Fibroblast of upper back skin (primary cell): ENCODE results near the gene DTX1.
"Not testable (repeated sequence)": the region's sequence is repeated elsewhere in the genome, so short reads cannot be mapped to it uniquely, and the experiment has no call there.

Source experiments
- DNase-seq: peaks from one replicate; pipeline ENCODE4 v3.0.0-alpha.2; 2013

Gene DTX1

DNA sequence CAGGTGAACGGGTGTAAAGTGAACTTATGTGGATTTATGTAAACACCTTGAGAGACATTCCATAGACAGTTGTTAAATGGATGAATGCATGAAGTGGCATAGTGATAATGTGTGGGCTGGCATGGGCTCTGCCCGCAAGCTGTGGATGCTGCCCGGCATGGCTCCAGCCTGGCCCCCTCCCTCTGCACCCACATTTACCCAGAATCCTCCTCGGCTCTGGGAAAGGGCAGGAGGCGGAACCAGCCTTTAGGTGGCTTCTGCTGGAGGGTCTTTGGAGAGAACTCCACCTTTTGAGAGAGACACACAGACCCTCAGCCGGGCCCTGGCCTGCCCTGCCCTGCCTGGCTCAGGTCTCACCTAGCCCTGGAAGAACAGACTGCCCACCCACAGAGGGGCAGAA, 60.3 kb downstream of the DTX1 start:
- no peak for DNase-seq

DNA sequence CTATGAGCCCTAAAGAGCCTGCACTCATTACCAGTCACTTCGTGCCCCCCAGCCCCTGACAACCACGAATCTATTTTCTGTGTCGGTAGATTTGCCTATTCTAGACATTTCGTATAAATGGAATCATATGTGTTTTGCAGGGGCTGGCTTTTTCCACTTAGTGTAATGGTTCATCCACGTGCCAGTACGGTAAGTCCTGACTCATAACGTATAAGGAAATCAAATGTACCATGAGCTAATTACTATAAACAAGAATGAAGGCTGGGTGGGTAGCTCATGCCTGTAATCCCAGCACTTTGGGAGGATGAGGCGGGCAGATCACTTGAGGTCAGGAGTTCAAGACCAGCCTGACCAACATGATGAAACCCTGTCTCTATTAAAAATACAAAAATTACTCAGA, 61.2 kb downstream of the DTX1 start:
- not testable (repeated sequence) for DNase-seq

DNA sequence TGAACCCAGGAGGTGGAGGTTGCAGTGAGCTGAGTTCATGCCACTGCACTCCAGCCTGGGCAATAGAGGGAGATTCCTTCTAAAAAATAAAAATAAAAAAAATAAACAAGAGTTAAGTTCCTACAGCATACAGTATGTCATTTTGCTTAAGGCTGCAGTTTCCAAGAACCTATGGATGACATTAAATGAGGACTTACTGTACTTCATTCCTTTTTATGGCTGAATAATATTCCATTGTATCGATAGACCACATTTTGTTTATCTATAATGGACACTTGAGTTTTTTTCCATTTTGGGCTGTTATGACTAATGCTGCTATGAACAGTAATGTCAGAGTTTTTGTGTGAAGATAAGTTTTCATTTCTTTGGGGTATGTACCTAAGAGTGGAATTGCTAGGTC, 61.6 kb downstream of the DTX1 start:
- DNase-seq = no peak

DNA sequence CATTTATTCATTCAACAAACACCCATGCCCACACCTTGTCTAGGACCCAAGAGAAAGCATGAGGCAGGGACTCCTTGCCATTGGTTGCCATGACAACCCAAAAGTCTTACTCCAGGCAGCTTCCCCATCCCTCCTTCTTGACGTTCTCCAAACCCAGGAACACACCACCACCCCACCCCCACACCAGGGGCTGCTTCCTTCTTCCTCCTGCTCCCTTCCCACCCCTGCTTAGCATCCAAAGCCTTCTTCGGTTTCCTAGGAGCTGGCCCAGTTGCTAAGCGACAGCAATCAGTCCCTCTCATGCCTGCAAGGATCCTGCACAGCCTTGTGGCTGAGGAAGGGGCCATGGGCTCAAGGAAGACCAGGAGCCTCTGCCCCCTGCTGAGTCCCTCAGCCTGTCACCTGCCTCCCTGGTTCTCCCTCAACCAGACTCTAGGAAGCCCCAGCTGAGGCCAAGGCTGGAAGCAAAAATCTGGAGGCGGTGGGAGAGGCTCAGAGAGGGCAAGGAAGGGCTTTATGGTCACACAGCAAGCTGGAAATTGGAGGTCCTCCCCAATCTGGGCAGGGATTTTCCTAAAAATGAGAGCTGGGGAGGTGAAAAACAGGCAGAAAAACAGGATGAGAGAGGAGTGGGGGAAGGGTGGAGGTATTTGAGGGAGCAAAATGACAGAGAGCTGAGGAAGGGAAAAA, 63.6 kb downstream of the DTX1 start:
- DNase-seq = no peak

DNA sequence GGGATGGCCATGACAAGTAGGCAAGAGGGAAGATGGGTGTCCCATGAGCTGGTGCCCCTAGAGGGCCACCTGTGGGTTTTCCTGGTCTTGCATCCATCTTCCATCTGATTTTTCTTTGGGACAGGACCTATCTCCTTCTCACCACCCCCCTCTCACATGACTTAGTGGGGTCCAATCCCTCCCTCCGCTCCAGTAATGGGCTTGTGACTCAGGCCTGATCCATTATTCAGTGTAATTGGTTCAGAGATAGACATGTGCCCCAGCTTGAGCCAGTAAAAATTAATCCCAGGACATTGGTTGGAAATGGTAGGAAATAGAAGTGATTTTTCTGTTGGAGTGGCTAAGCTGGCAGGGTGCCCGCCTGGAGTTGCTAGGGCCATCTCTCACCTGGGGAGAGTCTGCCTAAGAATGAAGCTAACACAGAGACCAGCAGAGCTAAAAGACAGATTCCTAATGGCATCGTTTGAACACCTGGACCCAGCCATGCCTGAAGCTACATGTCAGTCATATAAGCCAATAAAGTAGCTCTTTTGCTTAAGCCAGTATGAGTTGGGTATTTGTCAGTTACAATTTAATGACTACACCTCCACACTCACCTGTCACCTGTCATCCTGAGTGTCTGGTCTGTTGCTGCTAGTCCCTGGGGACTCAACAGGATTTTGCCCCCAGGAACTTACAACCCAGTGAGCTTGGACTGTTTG, 64.3 kb downstream of the DTX1 start:
- DNase-seq = no peak

DNA sequence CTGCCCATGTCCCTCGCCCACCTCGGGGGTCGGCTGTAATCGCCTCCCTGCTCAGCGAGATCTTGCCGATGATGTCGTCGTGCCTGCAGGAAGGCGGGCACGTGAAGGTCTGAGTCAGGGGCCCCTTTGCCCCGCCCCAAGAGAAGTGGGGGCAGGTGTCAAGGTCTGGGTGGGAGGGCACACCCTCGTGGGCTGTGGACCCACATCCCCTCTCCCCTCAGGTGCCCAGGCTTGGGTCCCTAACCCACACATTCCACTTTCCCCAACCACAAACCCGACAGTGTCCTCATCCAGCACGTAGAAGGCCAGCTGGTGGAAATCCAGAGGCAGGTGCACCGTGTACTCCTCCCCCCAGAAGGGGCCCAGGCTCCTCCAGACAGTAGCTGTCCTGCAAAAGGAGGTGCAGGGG, 71.3 kb downstream of the DTX1 start:
- no peak for DNase-seq

DNA sequence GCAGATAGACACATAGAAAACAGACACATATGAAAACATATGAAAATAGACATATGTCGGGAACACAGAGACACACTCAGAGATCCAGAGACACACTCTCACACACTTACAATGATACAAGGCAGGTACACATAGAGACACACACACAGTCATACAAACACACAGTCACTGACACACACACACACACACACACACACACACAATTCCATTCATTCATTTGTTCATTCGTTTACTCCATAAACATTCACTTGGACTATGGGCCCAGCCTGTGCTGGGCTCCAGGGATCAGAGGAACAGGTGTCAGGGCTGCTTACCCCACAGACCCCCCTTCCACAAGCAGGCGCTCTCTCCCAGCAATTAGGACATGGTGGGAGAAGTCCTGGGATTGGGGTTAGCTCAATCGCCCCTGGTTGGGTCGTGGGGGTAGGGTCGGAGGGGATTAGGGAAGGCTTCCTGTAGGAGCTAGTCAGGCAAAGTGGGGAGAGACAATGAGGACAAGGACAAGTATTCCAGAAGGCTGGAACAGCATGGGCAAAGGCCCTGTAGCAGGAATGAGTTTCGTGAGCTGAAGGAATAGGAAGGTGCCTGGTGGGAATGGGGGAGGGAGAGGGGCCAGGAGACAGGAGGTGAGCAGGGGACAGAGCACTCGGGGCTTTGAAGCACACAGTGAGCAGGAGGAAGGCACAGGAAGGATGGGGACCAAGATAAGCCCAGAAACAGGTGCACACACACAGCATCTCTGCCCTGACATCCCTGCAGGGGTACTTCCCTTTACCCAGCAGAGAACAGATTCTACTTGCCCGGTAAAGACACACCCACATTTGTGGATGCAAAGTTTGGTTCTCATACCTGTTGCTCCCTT, 72.5 kb downstream of the DTX1 start:
- DNase-seq = no peak

DNA sequence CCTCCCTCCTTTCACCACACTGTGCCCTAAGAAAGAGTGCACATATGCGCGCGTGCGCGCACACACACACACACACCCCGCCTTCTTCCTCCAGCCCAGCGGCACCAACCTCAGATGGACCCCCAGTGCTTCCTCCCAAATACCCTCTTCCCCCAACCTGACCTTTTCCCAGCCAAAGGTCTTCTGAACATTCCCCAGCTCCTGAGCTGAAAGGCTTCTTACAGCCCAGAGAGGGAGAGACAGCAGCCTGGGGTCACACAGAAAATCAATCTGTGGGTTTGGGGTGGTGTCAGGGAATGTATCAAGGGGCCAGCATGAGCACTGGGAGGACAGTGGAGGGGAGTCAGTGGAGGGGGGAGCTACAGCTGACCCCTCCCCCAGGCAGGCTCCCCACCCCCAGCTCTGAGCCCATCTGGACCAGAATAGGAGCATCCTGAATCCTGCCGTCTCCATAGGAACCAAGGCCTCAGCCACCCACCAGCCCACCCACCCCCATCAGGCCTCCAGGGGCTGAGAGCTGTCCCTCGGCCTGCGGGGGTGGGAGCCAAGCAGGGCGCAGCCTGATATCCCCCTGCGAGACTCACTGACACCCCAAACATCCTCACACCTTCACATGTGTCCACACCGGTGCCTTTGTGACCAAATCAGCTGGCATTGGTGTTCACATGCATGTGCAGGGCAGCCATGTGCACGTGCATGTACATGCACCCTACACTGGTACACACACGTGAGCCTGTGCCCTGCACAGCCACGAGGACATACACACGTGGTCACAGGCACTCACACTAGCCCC, 73.3 kb downstream of the DTX1 start:
- DNase-seq = no peak

DNA sequence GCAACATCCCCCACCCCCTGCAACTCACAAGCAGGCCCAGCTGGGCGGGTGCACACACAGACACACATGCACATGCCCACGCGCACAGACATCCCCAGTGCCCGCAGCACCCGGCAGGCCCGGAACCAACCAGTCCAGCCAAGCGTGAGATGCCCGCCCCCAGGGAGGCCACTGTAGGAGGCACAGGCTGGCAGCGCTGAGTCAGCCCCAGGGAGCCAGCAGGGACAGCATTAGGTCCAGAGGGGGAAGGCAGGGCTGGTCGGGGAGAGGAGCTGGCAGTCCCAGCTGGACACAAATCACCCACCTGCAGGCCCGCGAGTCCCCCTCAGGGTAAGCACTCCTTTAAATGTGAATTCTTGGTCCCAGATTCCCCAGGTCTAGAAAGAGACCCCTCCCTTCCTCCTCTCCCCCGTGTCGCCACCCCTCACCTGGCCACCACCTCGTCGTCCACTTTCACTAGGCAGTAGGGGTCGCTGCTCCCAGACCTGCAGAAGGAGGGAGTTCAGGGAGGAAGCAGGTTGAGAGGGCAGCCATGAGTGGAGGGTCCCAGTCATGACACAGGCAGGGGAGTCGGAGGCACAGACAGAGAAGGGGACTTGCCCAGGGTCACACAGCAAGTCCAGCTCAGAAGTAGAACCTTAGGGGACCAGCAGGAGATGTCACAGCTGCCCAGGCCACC, 74.1 kb downstream of the DTX1 start:
- DNase-seq = no peak

DNA sequence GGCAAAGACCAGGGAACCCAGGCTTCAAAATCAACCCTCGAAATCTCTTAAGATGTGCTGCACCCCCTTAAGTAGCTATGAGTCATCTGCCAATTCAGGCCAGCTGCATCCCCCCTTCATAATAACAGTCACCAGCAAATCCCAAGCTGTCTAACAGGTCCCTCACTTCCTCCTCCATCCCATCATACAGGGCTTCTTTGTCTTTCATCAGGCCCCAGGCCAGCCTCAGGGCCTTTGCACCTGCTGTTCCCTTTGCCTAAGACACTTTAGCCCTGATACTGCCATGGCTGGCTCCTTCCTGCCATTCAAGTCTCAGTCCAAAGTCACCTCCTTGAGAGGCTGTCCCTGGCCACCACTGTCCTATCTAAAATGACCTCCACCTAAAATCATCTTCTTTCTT, 75.0 kb downstream of the DTX1 start:
- no peak for DNase-seq

DNA sequence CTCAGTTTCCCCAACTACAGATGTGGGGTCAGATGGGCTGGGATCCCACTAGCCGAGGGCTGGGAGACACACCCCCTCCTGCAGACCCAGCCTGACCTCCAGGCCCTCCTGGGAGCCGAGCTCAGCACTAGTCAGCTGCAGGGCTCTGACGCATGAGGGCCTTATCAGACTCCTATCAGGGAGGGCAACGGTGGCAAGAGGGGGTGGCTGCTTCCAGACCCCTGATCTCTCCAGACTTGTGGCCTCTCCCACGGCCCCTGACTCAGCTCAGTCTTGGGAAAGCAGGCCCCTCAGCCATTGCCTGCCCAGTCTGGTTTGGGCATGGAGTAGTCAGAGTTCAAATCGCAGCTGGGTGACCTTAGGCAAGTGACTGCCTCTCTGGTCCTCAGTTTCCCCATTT, 76.5 kb downstream of the DTX1 start:
- DNase-seq = no peak

DNA sequence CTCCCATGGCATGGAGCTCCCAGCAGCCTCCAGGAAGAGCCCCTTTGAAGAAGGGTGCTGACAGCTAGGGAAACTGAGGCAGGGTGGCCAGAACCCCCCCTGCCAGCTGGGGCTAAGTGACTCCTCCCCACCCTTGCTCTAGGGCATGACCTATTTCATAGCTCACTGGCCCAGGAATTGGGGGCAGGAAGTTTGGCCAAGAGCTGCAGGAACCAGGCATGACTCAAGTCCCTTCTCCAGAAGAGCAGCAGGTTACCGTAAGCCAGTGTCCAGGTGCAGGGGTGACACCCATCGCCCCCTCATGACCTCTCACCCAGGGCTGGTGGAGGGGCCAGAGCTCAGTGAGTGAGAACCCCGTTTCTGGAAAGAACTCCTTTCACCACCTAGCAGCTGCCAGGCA, 77.1 kb downstream of the DTX1 start:
- DNase-seq = no peak

DNA sequence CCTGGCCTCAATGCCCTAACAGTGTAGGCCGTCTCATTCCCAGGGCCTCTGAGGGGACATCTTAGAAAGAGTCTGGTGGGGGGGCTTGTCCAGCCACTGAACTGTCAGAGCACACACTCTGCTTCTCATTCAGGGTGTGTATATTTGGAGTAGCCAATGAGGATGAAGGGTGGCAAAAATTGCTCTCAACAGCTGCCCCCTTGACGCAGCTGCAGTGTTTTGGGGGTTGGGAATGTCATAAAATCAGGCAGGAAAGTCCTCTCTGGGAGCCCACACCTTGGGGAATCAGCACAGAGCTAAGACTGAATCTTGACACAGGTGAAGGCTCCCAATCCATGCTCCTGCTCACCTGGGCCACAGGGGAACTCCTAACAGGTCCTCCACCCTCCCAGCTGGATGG, 77.5 kb downstream of the DTX1 start:
- DNase-seq = no peak

DNA sequence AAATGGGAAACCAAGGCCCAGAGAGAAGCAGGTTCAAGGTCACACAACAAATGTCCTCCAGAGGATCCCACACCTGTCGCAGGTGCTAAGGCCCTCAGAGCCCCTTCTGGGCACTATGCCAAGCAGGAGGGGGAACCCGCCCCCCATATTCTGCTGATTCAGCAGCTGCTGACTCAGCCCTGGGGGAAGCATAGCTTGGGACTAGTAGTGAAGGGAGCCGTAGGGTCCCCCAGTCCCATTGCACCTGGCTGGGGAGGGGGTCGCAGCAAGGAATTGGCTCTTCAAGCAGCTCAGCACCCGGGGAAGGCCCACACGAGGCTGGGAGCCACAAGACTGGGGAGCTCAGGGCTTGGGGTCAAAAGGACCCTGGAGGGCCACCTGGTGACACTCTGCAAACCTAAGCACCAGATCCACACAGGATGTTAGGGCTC, 78.0 kb downstream of the DTX1 start:
- no peak for DNase-seq

DNA sequence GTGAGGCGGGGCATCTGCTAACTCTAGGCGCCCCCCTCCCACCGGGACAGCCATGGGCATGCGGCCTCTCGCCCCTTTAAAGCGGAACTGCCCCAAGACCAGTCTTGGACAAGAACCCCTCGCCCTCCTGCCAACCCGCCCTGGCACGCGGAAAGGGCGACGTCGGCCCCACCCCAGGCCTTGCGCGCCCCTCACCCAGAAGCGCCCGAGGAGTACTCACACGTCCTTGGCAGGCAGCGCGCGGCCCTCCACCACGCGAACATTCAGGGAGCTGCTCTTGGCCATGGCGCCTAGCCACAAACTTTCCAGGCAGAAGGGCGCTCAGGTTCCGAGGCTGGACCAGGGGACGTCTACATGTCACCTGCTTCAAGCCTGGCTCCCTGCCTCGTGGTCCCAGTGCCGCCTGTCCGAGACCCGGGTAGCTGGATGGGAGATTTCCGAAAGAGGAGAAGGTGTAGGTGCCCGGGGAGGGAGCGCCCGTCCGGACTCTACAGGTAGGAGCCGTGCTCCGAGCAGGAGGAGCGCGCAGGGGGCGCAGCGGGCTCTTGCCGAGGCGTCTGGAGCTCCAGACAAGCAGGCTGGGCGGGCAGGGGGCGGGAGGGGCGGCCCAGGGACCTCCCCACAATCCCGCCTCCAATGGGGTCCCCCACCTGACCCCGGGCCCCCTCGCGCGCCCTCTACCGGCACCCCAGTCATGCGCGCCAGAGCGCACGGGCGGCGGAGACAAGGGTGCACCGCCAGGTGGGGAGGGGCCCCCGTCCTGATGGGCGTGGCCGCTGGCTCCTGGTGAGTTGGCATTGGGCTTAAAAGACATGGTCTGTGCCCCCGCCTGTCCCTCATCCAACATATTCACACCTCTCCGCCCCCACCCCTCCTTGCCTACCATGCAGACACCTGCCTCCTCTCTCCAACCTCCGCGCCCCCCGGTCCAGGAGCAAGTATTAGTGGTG, 78.9 kb downstream of the DTX1 start, which contains the start of gene RASAL1:
Gene RASAL1, minus strand, starts transcription at position 584 of the 950 bp plus-strand sequence. Its CDS starts 299 bp downstream, at position 285.
- DNase-seq = no peak

DNA sequence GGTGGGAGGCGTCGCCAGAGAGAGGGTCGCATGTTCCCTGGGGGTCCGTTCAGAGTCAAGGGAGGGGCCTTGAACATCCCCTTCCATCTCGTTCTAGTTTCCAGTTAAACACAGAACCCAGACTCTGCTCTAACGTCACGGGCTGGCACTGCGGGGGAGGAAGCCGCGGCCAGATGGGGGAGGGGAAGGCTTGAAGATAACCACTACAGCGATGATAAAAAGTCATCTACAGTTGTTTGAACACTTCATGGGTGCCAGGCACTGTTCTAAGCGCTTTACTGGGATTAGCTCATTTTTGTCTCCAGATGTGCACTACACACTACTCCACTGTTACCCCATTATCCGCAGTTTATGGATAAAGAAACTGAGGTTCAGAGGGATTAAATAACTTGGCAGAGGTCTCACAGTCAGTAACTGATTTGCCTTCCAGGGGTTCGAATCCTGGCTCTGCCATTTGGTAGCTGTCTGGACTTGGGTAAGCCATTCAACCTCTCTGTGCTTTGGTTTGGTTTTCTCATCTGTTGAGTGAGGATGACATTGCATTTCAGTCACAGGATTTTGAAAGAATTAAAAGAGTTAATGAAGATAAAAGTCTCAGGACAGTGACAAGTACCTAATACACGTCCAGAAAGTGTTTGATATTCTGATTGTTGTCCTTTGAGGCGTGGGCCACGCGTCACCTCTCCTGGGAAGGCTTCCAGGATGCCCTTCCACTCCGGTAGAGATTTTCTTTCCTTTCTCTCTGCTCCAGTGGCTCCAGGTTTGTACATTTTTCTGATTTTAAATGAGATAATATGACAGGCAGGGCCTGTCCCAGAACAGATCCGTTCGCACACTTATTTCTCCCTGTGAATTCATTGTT, 79.8 kb downstream of the DTX1 start:
- DNase-seq = no peak

DNA sequence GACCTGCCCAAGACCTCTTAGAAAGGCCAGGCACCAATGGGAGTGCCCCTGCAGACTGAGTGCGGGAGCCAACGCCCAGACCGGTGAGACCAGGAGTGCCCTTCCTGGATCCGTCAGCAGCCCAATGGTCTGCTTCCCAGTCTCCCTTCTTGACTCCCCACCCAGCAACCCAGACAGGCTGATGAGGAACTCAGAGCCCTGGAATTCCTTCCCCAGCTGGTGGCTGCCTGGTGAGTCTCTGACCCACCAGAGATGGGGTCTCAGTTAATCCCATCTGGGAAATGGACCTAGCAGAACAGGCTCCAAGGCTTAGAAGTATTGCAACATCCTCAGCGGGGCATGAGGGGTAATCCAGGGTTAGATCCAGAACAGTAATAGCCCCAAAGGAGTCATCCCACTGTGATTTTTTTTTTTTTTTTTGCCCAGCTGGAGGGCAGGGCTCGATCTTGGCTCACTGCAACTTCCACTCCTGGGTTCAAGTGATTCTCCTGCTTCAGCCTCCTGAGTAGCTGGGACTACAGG, 80.5 kb downstream of the DTX1 start:
- no peak for DNase-seq

DNA sequence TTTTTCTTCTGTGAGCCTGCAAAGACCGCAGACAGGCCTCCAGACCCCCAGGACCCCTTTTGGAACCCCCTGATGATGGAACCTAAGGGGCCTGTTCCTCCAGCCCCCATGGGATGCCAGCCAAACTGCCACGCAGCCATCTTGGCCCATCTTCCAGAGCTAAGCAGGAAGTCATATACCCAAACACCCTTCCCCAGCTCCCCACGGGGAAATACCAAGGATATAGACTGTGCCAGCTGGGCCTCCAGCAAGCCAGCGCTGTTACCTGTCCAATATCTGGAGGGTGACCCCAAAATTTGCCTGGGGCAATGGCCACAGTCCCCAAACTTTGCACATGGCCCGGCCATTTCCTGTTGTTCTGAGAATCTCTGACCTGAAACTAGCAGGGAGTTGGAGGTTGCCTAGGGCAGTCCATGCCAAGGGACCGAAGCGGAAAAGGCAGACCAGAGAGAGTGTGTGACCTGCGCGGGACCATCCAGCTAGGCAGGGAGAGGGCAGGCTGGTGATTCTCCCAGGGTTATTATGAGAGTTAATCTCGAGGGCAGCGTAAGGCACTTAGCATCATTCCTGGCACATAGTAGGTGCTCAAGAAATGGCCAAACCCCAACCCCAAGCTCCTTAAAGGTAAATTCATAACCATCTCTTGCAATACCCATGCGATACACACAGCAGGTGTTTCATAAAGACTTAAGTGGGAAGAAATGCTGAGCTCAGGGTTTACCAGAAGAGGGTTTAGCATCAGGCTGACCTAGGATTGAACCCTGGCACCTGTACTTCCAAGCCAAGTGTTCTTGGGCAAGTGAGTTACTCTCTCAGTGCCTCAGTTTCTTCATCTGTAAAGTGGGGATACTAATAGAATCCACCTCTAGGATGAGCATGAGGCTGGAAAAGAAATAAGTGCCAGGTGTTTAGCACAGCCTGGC, 81.6 kb downstream of the DTX1 start:
- DNase-seq = no peak

DNA sequence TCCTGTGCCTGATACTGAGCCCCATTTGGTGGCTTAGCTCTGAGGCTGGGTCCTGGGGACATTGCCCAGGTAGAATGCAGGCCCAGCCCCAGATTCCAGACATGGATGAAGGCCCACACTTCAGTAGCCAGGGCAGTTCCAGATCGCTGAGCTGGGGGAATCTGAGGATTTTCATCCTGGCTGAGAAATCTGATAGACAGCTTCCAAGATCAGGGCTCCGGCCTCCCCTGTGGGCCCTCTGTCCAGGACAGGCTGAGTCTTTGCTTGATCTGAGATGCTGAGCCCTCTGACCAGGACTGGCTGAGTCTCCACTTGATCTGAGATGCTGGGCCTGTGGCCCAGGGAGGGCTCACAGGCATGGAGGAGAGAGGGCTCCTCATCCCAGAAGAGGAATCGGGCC, 82.3 kb downstream of the DTX1 start:
- no peak for DNase-seq
